Endodermal cell (in vitro differentiated cells): ENCODE data around the gene RAB31. TPM values are rescaled to one million over a fixed set of nuclear protein-coding genes. Genes with fewer than 3 reads are reported as not detected.

Experiments
- DNase-seq: peaks from one replicate; pipeline ENCODE4 v3.0.0-alpha.2; 2017
- H3K27ac ChIP-seq: 2 replicates; pipeline ENCODE4 v1.5.1; 2013; ENCODE audit warnings: mild to moderate bottlenecking, low read depth, low read length, moderate library complexity
- H3K27me3 ChIP-seq: 2 replicates; pipeline ENCODE4 v1.6.1; 2013; ENCODE audit warnings: mild to moderate bottlenecking, low read length, moderate library complexity; ENCODE audit not compliant: insufficient read depth, control insufficient read depth, poor library complexity, severe bottlenecking
- H3K36me3 ChIP-seq: 2 replicates; pipeline ENCODE4 v1.7.0; 2013; ENCODE audit warnings: mild to moderate bottlenecking, low read length, moderate library complexity; ENCODE audit not compliant: control insufficient read depth, insufficient read depth
- H3K4me1 ChIP-seq: one replicate; pipeline ENCODE4 v1.7.0; 2013; ENCODE audit warnings: low read length; ENCODE audit not compliant: control insufficient read depth, insufficient read depth
- H3K4me3 ChIP-seq: 2 replicates; pipeline ENCODE4 v1.5.1; 2013; ENCODE audit warnings: mild to moderate bottlenecking, low read length, moderate library complexity
- H3K9ac ChIP-seq: 2 replicates; pipeline ENCODE4 v1.6.1; 2013; ENCODE audit warnings: mild to moderate bottlenecking, low read length, moderate library complexity; ENCODE audit not compliant: poor library complexity, severe bottlenecking; ENCODE audit errors: extremely low read depth
- H3K9me3 ChIP-seq: 2 replicates; pipeline ENCODE4 v1.6.1; 2013; ENCODE audit warnings: mild to moderate bottlenecking, low read length, moderate library complexity; ENCODE audit not compliant: control insufficient read depth
- H3K27ac Mint-ChIP-seq: 2 replicates; pipeline ENCODE4 v1.8.0; 2020; ENCODE audit warnings: mixed read lengths
- H3K27me3 Mint-ChIP-seq: 2 replicates; pipeline ENCODE4 v1.8.0; 2021; ENCODE audit warnings: mild to moderate bottlenecking, mixed read lengths; ENCODE audit not compliant: insufficient read depth
- H3K36me3 Mint-ChIP-seq: 2 replicates; pipeline ENCODE4 v1.8.0; 2020; ENCODE audit warnings: low read depth, mixed read lengths
- H3K4me1 Mint-ChIP-seq: 2 replicates; pipeline ENCODE4 v1.8.0; 2020; ENCODE audit warnings: mixed read lengths
- H3K4me3 Mint-ChIP-seq: 2 replicates; pipeline ENCODE4 v1.8.0; 2020; ENCODE audit warnings: mild to moderate bottlenecking, moderate library complexity, mixed read lengths
- H3K9me3 Mint-ChIP-seq: 2 replicates; pipeline ENCODE4 v1.8.0; 2020; ENCODE audit warnings: mild to moderate bottlenecking, mixed read lengths
- WGBS, 2 experiments: methylation state at CpG; one replicate each; pipeline versions ENCODE4 v1.1.5 to v1.1.7; 2013; ENCODE audit warnings: missing lambda C conversion rate in 2 of 2, mixed read lengths in 1 of 2; ENCODE audit not compliant: insufficient coverage in 1 of 2, insufficient read length in 1 of 2; 5-methylcytosine and 5-hydroxymethylcytosine counted together
- total RNA-seq, 2 donors: library from RNA; stranded (reverse); fragmentation: NEBNext Ultra II Directional in 1 of 2; extraction: Animal tissue kit (Norgen Biotek cat#: 25700) in 1 of 2; gene quantifications; 2 replicates in 1 of 2; 3 replicates in 1 of 2; pipeline ENCODE4 v1.2.1, GENCODE V29; 2021
- TF ChIP-seq, protein P1 (sequence below): fragments of 200-600 bp; sonication (generic); conservative IDR thresholded peaks from 2 replicates; pipeline ENCODE4 v1.5.0; 2021; ENCODE audit warnings: antibody characterized with exemption, mild to moderate bottlenecking

The RAB31 gene
- total RNA-seq, 2 donors from 2014 or later = 11.7 to 20.3 TPM

DNA sequence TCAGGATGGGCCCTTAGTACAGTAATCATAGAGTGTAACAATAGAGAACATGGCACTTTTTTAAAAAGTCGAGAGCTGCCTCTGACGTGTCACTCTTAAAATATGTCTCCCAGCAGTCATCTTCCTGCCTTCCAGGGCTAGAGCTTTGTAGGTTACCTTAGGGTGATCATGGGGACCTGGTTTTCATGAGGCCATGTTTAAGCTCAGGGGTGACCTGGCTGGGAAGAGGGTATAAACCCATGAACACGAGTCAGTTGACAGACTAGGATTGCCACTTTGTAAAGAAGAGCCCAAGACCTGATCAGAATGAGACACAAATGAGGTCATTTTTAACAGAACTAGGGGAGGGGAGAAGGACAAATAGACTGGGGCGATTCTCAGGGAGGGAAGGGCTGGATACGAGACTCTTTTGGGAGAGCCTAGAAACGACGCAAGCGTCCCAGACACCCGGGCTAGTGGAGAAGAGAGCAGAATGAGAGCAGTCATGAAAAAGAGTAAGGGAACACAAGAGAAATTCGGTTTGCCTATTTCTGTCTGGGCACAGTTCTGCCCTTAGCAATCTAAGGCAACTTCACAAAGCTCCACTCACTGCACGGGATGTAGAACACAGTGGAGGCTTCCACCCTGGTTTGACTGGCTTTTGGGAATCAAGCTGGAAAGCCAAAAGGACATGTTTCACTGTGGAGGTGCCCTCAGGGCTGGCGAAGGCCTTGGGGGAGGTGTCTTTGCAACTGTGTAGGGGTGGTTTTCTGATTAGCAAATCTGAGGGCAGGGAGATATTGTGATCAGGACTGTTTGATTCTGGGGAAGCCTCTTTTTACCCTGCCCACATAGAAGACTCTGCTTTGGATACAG lies 1.8 kb upstream of the RAB31 start:
- peaks cover 72% of the 10 kb centered on the region for H3K27me3 Mint-ChIP-seq
- H3K36me3 Mint-ChIP-seq = no peaks in the 10 kb centered on the region
- 88 to 91% methylated on average over 12 of the region's 12 CpGs for WGBS, 2 experiments
- peaks cover 3% of the 10 kb centered on the region for H3K4me1 ChIP-seq
- no peaks in the 10 kb centered on the region for H3K36me3 ChIP-seq
- H3K4me1 Mint-ChIP-seq = peaks cover 52% of the 10 kb centered on the region
- H3K9me3 Mint-ChIP-seq = no peaks in the 10 kb centered on the region
- no peak overlapping the region for H3K27ac Mint-ChIP-seq
- TF ChIP-seq, protein P1, sequence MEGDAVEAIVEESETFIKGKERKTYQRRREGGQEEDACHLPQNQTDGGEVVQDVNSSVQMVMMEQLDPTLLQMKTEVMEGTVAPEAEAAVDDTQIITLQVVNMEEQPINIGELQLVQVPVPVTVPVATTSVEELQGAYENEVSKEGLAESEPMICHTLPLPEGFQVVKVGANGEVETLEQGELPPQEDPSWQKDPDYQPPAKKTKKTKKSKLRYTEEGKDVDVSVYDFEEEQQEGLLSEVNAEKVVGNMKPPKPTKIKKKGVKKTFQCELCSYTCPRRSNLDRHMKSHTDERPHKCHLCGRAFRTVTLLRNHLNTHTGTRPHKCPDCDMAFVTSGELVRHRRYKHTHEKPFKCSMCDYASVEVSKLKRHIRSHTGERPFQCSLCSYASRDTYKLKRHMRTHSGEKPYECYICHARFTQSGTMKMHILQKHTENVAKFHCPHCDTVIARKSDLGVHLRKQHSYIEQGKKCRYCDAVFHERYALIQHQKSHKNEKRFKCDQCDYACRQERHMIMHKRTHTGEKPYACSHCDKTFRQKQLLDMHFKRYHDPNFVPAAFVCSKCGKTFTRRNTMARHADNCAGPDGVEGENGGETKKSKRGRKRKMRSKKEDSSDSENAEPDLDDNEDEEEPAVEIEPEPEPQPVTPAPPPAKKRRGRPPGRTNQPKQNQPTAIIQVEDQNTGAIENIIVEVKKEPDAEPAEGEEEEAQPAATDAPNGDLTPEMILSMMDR = no peak
- no peak overlapping the region for H3K9ac ChIP-seq
- no peak overlapping the region for H3K27ac ChIP-seq
- H3K27me3 ChIP-seq = peaks cover 92% of the 10 kb centered on the region
- H3K4me3 Mint-ChIP-seq = peak overlapping the region; percentile 70
- H3K4me3 ChIP-seq = no peak overlapping the region
- H3K9me3 ChIP-seq = no peaks in the 10 kb centered on the region
- DNase-seq = no peak

DNA sequence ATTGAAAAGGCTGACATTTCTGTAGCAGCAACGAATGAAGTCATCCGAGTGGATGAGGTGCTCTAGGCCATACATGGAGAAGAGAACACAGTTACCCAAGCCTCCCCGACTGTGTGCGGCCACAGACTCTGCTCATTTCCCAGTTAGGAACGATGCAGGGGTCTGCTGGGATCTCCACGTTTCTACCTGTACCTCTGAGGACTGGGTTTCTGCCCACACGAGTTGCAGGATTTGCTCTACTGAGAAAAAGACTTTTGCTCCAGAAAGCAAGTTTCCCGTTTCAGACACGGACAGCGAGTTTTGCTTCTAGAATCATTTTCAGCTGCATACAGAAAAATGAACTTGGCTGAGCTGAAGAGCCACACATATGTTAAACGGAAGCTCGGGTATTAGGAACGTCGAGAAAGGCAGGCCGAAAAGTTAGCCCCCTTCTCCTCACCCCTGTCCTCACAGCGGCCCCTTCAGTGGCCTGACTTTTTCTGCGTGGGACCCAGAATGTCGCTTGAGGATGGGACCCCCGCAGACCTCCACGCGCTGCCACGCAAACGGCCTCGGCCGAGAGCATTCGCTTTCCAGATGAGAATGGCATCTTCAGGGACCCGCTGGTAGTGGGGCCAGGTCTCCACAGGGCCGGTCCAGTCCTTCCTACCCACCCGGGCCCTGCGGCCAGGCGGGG lies 582 bp upstream of the RAB31 start:
- H3K27me3 Mint-ChIP-seq = peaks cover 74% of the 10 kb centered on the region
- peak overlapping the region; percentile 70 for H3K4me3 Mint-ChIP-seq
- H3K4me3 ChIP-seq = peak overlapping the region; percentile 53
- no peak overlapping the region for H3K27ac ChIP-seq
- WGBS, 2 experiments = 34 to 59% methylated on average over 12 to 31 of the region's 31 CpGs
- TF ChIP-seq, protein P1 = no peak
- no peaks in the 10 kb centered on the region for H3K9me3 Mint-ChIP-seq
- no peak overlapping the region for H3K27ac Mint-ChIP-seq
- no peak for DNase-seq
- H3K4me1 ChIP-seq = peaks cover 3% of the 10 kb centered on the region
- H3K27me3 ChIP-seq = peaks cover 92% of the 10 kb centered on the region
- no peaks in the 10 kb centered on the region for H3K9me3 ChIP-seq
- no peaks in the 10 kb centered on the region for H3K36me3 ChIP-seq
- H3K4me1 Mint-ChIP-seq = peaks cover 54% of the 10 kb centered on the region
- H3K36me3 Mint-ChIP-seq = no peaks in the 10 kb centered on the region
- no peak overlapping the region for H3K9ac ChIP-seq

DNA sequence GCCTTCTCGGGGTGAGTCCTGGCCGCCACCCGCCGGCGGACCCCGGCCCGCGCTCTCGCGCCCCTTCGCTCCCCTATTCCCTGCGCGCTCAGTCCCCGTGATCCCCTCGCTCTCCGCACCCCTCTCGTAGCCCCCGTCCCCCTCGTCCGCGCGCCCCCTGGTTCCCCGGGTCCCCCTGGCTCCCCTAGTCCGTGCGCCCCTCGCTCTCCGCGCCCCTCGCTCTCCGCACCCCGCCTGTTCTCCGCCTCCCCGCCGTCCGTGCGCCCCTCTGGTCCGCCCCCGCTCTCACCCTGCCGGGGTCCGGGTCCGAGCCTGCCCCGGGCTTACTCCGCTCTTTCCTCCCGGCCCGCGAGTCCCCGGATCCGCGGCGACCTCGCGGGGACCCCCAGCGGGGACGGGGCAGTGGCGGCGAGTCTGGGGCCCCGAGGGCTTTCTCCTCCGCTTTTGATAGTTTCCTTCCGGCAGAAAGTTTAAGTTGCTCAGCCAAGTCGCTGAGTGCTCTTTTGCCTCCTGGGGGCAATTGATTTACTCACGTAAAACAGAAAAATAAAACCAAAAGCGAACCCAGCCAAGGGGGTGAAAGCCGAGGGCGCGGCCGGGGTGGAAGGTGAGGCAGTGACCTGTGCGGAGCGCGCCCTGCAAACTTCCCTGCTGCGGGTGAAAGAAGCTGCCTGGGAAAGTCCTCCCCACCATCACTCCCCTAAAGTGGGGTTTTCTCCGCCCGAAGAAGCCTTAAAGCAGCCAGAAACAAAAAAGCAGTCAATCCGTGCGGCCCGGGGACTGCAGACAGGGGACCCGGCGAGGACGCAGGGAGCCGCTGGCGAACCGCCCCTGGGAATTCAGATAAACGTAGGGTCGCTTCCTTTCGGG lies 568 bp downstream of the RAB31 start:
- Mint-ChIP-seq H3K36me3 (no peaks in the 10 kb centered on the region), H3K4me1 (peaks cover 50% of the 10 kb centered on the region), H3K27me3 (peaks cover 82% of the 10 kb centered on the region), H3K4me3 (peak overlapping the region; percentile 70), H3K27ac (no peak overlapping the region), H3K9me3 (no peaks in the 10 kb centered on the region)
- Histone ChIP-seq H3K4me3 (peak overlapping the region; percentile 76), H3K27me3 (peaks cover 85% of the 10 kb centered on the region), H3K27ac (no peak overlapping the region), H3K4me1 (peaks cover 3% of the 10 kb centered on the region), H3K9me3 (no peaks in the 10 kb centered on the region), H3K9ac (peak overlapping the region; percentile 17), H3K36me3 (no peaks in the 10 kb centered on the region)
- DNase-seq = peak; percentile 66
- TF ChIP-seq, protein P1 = no peak
- 2 to 3% methylated on average over 24 to 84 of the region's 84 CpGs for WGBS, 2 experiments
